Tibial nerve (tissue), 3 donors: ENCODE results near the gene AIFM3.

Experiments used
- POLR2A ChIP-seq, 2 donors: fragments of 450-650 bp; IDR thresholded peaks; one replicate each; pipeline ENCODE4 v1.6.1; 2017; ENCODE audit warnings: antibody characterized with exemption in 2 of 2, mild to moderate bottlenecking in 2 of 2, moderate library complexity in 2 of 2
- TF ChIP-seq, protein P1 (sequence below), 5 experiments: fragments of 200-600 bp in 3 of 5; fragments of 450-650 bp in 2 of 5; sonication (generic) in 3 of 5; IDR thresholded peaks; one replicate each; pipeline ENCODE4 v1.5.1; 2016 to 2019; ENCODE audit warnings: antibody characterized with exemption in 5 of 5, mild to moderate bottlenecking in 3 of 5, moderate library complexity in 2 of 5

DNA sequence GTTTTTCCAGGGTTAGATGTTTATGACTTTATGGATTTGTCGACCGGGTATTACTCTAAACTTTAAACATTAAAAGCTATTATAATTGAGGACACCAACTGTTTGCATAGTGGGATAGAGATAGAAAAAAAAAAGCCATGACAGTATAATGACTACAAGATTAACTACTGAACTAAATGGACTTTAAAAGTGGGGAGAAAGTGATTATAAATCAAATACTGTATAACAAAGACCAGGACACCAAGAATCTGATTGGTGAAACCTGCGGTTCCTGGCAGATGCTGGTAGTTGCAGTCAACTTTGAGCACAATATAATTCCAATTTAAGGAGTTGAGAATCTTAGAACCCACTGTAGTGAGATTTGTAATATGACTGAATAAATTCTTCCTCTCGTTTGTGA lies 47.3 kb upstream of the AIFM3 start:
- TF ChIP-seq, protein P1, sequence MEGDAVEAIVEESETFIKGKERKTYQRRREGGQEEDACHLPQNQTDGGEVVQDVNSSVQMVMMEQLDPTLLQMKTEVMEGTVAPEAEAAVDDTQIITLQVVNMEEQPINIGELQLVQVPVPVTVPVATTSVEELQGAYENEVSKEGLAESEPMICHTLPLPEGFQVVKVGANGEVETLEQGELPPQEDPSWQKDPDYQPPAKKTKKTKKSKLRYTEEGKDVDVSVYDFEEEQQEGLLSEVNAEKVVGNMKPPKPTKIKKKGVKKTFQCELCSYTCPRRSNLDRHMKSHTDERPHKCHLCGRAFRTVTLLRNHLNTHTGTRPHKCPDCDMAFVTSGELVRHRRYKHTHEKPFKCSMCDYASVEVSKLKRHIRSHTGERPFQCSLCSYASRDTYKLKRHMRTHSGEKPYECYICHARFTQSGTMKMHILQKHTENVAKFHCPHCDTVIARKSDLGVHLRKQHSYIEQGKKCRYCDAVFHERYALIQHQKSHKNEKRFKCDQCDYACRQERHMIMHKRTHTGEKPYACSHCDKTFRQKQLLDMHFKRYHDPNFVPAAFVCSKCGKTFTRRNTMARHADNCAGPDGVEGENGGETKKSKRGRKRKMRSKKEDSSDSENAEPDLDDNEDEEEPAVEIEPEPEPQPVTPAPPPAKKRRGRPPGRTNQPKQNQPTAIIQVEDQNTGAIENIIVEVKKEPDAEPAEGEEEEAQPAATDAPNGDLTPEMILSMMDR (IDR thresholded peaks at IDR 0.05) = no peak
- TF ChIP-seq POLR2A (IDR thresholded peaks at IDR 0.05) = no peak
